Suppressor macrophage (primary cell): ENCODE data around the gene SOX15.

Experiments
- DNase-seq, 4 experiments: peaks; one replicate each; pipeline ENCODE4 v3.0.0-alpha.2; 2020 to 2022

Gene SOX15

GRCh38 chr17:7557775-7558543, 31.9 kb downstream of the SOX15 start:
- DNase-seq: peak; percentile 82 to 94 (median 90)

DNA sequence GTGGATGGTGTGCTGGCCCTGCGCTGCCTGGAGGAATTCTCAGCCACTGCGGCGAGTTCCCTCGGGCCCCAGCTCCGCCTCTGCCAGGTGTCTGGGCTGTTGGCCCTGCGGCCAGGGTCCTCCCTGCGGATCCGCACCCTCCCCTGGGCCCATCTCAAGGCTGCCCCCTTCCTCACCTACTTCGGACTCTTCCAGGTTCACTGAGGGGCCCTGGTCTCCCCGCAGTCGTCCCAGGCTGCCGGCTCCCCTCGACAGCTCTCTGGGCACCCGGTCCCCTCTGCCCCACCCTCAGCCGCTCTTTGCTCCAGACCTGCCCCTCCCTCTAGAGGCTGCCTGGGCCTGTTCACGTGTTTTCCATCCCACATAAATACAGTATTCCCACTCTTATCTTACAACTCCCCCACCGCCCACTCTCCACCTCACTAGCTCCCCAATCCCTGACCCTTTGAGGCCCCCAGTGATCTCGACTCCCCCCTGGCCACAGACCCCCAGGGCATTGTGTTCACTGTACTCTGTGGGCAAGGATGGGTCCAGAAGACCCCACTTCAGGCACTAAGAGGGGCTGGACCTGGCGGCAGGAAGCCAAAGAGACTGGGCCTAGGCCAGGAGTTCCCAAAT, 32.6 kb downstream of the SOX15 start:
- no peak for DNase-seq

- no peak for DNase-seq
Observed at GRCh38 chr17:7556627-7557026, 33.3 kb downstream of the SOX15 start.

- DNase-seq: peak in 1 of 4 experiments; percentile 14
Observed at GRCh38 chr17:7555320-7555948, 34.5 kb downstream of the SOX15 start.

GRCh38 chr17:7553356-7553755, 36.5 kb downstream of the SOX15 start:
- DNase-seq: no peak

GRCh38 chr17:7552621-7553051, 37.3 kb downstream of the SOX15 start:
- peak; percentile 86 to 96 (median 90) for DNase-seq

GRCh38 chr17:7551396-7551795, 38.5 kb downstream of the SOX15 start:
- DNase-seq: no peak

- DNase-seq: no peak
Observed at GRCh38 chr17:7550344-7550743, 39.5 kb downstream of the SOX15 start.

DNA sequence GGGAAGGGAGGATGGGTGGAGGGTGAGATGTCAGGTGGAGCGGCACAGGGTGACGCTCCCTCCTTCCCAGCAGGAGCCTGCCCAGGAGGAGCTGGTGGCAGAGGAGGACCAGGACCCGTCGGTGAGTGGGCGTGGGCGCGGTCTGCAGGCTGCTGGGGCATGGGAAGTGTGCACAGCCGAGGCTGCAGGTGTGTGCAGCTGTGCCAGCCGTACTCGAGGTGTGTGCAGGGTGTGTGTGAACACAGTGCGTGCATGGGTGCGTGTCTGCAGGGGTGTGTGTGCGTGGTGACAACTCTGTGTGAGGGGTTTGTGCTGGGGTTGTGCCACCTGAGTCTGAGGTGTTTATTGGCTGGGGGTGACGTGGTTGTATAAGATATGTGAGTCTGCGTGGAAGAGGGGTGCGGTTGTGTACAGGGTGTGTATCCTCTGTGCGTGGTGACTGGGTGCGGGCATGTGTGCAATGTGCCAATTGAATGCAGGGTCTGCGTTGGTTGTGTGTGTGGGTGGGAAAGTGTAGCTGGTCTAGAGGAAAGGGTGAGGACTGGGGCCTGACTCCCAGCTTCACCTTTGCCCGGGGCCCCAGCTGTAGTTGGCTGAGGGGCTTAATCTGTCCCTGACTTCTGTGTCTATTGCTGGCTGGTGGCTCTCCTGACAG, 40.4 kb downstream of the SOX15 start:
- DNase-seq: peak in 2 of 4 experiments; percentile 38 to 46

GRCh38 chr17:7548585-7549400, 41.1 kb downstream of the SOX15 start, which contains the start of gene TNFSF12:
TNFSF12 (plus strand) TSS chr17:7549058; CDS start chr17:7549154, 96 bp downstream.
- peak; percentile 61 to 82 (median 68) for DNase-seq

- no peak for DNase-seq
Observed at GRCh38 chr17:7544911-7545310, 45.0 kb downstream of the SOX15 start.

DNA sequence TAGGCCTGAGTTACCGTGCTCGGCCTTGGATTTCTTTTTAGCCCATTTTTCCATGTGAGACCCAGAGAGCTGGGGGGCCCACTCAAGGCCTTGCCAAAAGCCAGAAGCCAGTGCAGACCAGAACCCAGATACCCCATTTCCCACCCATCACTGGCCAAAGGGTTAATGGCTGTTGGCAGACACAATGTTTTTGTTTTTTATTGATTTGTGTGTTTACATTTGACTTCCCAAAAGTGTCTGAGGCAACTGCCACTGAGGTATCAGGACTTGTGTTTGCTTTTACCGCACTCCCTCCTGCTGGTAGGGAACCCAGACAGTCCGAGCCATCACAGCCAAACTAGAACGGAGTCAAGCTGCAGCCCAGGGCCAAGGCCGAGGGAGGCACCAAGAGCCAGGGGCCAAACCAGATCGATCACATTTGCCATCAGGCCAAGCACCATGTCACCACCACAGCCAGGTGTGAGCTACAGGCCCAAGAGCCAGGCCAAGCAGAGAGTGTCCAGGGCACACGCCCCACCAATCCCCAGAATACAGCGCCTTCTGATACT, 48.7 kb downstream of the SOX15 start:
- no peak for DNase-seq

GRCh38 chr17:7538891-7539545, 50.9 kb downstream of the SOX15 start:
- no peak for DNase-seq
